GF-D8 (cell line): ENCODE results near the gene OPN5.

ENCODE experiments used
- DNase-seq: peaks from one replicate; lab custom pipeline; 2025; lab: John Stamatoyannopoulos, UW

OPN5 gene

DNA sequence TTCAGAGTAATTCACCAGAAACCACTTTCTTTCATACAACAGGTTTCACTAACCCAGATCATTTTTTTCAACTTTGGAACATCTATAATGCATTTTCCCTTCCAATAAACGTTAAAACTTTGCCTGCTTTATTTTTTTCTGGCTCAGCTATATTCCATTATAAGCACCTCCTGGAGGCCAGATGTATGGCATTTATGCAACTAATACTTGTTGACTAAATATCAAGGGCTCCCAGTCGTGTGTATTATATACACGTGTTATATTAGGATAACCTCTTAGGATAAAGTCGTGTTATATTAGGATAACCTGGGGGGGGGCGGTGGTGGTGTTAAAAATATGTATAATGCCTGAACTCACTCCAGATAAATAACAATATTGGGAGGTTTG is 6.7 kb downstream of the OPN5 start:
- no peak for DNase-seq

DNA sequence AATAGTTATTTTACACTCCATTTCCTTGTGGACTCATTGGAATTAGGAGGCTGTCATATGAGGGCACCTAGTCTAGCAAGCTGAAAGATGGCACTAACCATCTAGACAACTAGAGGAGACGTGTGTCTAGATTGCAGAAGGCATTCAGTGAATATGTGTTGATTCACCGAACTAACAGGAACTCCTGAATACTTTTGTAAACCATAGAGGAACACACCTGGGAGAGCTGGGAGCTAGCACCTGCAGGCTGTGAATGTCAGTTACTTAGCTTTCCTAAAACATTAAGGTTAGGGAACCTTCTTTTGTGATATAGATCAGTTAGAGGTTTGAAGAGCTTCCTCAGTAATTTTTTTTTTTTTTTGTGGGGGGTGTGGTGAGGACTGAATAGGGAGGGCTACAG is 7.7 kb downstream of the OPN5 start:
- no peak for DNase-seq

DNA sequence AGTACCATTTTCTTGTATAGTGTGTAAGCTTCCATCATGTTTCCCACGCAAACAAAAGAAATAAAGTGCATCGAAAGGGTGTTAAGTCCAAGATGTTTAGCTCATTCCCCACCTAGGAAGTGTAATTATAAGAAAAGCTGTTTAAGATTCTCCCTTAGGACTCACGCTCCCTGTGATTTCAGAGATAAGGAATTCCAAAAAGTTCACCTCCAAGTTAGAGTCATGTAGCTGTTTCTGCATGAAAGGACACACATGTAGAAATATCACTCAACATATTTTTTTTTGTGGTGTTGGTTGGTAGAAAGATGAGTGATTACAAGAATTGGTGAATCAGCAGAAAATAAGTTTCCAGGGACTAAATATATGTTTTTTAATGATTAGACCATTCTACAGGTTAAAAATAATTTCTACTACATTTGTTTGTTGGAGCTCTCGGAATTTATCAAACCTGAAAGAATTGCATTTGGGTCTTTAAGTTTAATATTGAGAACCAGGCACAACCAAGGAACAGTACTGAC is 10.4 kb downstream of the OPN5 start:
- DNase-seq: no peak

DNA sequence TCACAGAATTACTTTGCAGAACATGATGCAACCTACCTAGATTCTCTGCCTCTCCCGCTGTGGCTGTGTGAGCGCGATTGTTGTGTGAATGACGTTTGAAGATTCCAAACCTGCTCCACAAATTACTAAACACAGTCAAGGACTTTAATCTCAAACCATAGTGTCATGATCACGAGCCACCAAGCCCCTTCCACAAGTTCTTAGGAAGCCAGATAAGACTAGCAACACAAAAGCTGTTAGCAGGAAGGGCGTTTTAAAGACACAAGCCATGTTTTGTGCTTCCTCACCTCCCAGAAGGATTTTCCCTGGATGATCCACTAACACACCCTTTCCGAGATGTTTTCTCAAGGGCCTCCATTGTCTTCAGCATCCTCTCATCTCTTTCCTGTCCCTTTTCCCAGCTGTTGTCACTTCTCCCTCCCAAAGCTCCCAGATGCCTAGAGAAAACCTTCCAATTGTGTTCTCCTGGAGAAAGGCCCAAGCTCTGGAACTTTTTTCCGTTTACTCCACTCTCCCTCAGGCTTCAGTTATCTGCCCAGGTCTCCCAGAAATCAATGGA is 12.8 kb downstream of the OPN5 start:
- no peak for DNase-seq

DNA sequence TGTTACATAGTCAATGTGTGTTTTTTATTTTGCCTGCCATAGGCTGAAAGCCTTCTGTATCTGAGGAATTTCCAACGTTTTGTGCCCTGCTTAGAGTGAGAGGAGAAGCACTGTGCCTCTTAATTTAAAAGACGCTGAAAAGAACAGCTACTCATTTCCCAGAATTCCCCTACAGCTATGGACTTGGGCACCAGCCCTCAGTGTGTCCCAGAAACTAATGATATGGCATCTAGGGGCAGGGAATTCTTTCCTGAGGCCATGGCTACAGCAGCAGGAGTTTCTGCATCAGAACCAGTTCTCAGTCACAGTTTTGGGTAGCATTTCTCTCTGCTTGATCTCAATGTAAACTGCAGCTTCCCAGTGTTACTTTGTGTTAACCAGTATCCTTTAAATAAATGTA is 20.2 kb downstream of the OPN5 start:
- no peak for DNase-seq

DNA sequence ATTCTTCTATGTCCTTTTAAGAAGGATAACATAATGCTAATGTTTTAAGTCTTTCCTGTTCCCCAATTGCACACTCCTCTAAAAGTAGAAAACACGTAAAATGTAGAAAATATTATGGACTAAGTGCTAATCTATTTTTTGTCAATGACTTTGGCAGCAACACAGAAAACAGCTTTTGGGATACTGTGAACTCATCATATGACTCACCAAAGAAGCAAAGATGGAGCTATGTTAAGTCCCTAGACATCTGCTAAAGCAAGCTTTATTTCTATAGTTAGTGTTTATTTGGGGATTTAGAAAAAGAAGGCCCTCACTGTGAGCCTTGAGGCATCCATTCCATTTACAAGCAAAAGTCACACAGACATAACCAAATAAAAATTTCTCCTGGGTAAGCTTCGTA is 23.0 kb downstream of the OPN5 start:
- DNase-seq: no peak

DNA sequence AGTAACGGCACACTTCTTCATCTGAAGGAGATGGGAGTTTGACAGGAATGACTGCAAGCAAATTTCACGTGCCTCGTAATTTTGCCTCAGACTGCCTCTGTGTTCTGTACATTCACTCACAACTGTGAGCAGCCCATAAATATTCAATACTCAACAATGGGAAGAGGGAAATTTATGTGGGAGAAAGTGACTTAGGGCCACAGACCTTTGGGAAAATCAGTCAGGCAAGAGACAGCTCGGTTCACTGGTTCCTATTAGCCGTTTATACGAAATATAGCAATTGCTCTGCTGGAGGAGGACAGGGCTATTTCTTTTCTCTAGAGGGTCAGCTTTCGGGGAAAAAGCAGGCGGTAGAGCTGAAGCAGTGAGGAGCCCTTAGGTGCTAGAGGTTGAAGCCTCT is 28.0 kb downstream of the OPN5 start:
- DNase-seq: no peak

DNA sequence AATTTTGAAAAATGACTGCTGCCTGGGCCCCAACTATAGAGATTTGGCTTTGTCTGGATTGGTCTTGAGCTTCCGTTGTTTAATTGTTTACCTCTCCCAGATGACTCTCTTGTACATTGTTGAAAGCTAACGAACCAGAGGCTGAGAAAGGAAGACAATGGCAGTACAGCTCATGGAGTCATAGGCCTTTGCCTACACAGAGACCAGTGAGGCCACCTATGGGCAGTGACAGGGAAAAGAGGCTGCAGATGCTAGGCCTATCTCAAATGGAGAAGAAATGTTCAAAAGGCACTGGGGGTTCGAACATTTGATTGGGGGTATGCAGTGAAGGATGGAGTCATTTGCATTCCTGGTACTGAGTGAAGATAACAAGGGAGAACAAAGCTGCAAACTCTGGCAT is 29.1 kb downstream of the OPN5 start:
- DNase-seq: no peak

DNA sequence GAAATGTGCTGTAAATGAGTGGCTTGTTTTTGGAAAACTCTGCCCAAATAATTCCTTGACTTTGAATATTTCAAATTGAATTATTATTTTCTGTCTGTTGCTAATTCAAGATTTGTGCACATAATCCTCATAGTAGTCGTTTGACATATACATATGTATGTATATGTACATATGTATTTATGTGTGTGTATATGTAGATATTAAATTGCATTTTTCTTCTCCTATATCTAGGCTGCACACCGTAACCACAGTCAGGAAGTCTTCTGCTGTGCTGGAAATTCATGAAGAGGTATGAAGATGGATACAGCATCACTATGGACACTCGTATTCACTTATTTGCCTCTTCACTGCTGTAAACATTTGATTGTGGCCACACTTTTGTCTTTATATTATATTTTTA is 29.6 kb downstream of the OPN5 start:
- no peak for DNase-seq

DNA sequence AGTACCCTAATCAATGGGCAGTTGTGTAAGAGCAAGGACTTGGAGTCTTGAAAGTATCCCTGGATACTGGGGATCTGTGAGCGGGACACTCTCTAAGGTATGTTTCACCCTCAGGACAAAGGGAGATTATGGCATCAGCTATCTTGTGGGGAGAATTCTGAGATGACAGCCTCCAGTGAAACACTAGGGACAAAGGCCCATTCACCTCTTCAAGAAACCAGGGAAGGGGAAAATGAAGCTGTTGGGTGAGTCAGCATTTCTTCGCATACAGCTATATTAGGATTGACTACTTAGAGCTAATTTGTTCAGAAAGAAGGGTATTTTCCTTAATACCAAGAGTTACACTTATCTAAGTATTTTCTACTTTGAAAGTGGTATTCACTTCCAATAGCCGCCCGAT is 35.9 kb downstream of the OPN5 start:
- DNase-seq: no peak

DNA sequence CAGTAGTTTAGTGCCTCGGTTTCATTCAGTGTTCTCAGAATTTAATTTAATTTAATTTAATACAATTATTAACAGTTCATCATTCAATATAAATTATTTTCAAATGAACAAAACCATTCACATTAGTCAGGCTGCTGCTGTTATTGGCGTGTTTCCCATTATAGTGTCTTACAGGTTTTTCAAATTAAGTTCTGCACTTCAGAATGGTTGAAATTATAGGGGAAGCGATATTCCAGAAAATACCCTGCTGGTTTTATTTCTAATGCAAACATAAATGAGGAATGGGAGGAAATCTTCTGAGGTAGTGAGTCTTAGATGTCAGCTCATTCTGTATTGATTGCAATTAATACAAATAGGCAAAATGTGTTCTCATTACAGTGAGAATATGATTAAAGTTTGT is 37.6 kb downstream of the OPN5 start:
- DNase-seq: no peak

DNA sequence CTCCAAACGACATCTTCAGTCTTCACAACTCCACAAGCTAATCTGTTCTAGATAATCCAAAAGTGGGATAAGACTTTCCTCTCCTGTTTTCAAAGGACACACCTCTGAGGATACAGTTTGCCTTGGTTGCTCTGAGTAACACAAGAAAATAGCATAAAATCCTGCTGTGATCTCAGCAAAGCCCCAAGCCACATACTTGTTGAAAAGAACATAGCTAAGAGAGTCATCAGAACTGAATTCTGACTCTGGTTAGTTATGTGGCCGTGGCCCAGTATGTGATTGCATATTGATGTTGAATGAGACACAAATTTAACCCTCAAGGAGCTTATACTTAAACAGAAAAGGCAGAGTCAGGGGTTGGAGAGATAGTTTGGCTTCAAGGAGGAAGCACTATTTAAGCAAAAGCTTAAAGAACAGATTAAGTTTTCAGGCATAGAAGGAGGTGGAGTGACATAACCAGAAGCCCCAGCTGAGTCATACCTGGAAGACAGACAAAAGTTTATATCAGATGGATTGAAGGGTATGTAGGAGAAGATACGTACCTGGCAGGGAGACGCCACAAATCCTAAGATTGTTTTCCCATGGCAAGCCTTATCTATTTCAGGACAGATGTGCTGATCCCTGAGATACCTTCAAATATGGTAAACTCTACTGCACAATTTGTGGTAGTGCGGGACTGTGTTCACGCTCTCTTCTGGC is 41.2 kb downstream of the OPN5 start:
- DNase-seq: no peak

DNA sequence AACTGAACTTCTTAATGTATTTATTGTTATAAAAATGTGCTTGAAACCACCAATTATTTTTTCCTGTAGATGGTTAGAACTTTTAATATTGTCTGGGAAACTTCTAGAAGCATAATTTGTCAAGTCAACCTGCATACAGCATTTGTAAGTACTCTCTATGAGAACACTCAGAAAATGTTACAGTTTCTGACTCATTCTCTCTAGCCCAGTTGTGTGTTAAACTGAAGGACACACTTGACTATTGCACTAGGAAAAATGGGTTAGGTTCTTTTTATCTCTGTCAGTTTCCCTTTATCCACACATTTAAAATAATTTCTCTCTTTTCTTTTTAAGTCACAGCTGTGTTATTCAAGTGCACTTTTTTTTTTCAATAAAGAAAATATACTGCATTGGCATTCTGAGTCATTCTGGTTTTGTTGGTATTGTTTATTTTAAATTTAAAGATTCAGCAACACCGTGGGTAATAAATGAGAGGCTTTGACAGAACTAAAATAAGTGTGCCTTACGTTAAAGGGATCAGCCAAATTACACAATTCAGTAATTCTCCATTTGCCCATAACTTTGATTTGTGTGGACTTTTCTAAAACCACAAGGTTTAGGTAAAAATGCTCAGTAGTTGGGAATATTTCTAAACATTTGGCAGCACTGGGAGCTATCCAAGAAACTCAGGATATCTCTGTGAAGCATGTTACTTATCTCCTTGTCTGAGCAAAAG is 50.7 kb downstream of the OPN5 start:
- no peak for DNase-seq

DNA sequence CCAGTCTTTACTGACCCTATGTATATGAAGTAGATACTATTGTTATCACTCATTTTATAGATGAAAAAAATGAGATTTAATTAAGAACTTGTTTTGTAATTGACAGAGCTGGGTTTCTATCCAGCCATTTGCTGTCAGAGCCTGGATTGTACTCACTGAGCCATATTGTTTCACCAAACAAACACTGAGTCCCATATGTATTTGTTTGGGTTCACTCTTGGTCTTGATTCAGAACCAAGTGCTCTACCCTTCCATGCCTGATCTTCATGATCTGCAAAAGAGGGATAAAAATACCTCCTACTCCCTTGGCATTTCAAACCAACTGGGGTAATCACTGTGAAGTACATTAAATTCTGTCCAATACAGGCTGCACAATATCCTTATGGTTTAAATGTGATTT is 52.4 kb downstream of the OPN5 start:
- no peak for DNase-seq

DNA sequence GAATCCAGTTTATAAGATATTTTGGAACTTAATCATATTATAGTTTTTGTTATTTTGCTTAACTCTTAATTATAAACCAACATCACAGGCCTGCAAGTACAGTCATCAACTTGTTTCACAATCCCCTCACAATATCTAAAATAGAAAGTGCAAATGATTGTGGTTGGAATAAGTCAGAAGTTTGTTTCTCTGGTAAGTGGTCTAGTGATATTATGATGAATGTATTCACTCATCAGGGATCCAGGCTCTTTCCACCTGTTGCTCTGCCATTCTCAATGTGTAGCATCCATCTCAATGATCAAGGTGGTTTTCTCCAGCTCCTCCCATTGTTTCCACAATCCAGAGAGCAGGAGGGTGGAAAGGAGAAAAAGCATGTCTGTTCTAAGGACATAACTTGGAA is 54.2 kb downstream of the OPN5 start:
- DNase-seq: no peak

DNA sequence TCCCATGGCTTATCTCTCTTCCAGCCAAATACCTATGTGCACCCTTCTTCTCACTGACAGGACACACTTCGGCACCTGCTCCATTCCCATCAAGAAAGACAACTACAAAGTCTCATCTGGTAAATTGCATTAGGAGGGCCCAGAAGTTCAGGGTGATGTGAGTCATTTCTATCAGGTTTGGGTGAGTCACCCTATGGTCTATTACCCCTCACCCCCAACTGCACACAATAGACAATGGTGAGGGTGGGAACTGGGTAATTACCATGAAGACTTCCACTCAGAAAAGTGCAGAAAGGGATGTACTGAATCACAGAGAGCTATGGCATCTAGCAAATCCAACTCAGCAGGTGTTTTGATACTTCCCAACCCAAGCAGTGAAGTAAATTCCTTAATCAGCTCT is 54.8 kb downstream of the OPN5 start:
- DNase-seq: no peak

DNA sequence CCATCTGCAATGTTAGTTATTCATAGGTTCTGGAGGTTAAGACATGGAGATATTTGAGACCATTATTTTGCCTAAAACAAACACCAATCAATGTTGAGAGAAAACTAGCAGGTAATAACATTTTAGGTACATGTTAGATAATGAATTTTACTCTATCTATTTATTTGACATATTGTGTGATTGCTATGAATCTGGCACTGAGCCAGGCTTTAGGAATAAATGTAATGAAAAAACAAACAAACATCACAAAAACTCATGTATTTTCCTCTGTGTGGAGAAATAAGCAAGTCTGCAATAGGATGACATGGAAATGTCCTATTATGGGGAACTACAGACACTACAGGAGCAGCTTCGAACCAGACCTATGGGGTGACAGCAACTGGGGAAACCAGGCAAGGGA is 57.8 kb downstream of the OPN5 start:
- no peak for DNase-seq

DNA sequence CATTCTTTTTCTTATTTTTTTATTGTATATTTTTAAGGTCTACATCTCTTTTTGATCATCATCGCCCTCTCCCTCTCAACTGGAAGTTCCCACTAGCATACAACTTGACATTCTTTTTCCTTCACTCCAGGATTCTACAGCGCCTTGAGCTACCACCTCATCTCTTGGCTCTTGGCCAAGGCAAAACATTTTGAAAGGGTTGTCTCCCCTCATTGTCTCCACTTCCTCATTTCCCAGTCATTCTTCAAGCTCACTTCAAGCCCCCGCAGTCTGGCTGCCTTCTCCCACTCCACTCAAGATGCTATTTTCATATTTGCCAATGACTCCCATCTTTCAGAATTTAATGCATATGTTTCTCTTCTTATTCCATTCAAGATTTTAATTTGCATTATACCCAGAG is 63.0 kb downstream of the OPN5 start:
- DNase-seq: no peak

DNA sequence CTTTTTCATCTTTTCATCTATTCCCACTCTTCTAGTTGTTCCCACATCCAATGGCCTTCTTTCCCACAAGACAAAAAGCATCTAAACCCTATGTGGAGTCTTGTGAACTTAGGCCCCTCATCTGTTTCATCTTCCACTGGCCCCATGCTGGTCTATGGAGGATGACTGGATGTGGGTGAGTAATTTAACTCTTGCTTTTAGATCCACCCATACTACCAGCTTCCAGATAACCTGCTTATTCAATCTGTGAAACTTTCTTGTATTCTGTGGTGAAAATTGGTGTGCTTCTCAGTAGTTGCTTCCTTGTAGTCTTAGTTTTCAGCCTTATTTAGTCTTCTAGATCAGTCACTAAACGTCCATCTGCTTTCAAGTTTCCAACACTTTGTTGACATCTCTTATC is 64.9 kb downstream of the OPN5 start:
- no peak for DNase-seq

DNA sequence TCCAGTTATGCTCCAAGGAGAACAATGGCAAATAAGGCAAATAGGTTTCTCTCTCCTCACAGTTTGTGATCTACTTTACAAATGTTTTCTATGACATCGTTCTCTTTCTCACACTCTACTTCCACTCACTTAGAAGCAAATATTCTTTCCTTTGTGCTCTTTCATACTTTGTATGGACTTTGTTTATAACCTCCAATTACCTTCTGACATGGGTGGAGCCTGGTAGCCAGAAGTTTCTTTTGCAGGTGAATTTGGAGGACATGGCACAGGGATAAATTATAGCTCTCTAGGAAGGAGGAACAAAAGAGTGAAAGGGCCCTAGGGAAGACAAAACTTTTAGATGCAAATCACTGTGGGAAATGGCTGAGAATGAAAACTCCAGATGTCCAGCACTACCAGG is 69.3 kb downstream of the OPN5 start:
- no peak for DNase-seq

DNA sequence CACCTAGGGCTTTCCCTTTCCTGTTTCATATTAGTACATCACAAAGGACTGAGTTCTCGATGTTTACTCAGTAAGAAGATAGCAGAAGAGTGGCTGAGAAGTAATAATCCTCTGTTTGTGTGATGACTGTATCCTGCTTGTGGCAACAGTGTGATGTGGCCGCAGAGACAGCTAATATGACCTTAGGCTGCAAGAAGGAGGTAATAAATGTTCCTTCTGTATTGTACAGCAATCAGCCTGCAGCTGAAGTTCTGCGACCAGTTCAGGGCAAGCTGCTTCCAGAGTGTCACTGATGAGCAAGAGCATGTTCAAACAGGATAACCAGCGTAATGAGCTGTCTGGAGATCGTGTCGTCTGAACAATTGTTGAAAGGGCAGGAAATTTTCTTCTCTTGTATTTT is 70.9 kb downstream of the OPN5 start:
- no peak for DNase-seq

DNA sequence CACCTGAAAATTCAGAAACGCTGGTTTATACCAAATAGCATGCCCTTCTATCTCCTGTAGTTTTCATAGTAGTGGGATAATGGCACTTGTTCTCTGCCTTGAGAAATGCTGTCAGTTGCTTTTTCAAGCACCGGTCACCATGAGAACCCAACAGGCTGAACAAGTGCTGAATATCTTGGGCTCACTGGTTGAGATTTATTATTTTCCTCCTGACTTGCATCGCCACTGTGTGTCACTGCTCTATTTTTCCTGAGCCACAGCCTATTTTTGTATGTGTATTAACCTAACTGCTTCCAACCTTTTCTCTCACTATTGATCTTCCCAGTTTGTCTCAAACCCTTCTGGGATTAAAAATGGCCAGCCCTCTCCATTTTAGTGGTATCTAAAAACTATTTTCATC is 71.9 kb downstream of the OPN5 start:
- DNase-seq: no peak

DNA sequence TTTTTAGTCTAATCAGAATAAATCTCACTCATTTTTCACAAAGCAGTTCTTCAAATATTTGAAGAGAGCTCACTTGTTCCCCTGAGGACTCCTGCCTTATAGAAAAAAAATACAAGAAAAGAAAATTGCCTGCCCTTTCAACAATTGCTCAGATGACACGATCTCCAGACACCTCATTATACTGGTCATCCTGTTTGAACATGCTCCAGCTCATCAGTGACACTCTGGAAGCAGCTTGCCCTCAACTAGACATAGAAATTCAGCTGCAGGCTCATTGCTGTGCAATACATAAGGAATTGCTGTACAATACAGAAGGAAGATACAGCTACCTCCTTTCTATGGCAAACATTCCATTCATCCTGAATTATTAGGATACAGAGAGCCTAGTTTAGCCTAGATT is 73.1 kb downstream of the OPN5 start:
- DNase-seq: no peak

DNA sequence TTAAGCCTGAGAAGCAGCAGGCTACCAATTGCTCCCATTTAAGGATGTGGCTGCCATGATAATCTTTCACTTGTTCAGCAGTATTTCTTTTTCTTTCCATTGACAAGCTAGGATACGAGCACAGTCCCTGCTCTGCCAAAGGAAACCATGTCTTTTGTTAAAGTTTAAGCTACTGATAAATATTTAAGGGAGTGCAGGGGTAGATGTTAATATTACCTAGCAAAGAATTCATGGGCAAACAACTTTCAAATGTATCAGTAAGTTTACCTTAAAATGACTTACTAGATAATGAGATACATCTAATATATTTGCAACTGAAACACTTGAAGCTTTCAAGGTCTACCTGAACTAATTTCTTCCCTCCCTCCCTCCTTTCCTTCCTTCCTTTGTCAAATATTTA is 77.3 kb downstream of the OPN5 start:
- DNase-seq: no peak
